HEK293 (cell line): Measurements from ENCODE around the gene RPL10.

Experiments
- CTCF ChIA-PET: fragments of 350-600 bp; formaldehyde crosslinking; extraction: SDS; loops from one replicate; lab custom pipeline; 2021; ENCODE audit warnings: antibody characterized with exemption; lab: Yijun Ruan, JAX
- POLR2A ChIA-PET: fragments of 300-600 bp; formaldehyde crosslinking; extraction: SDS; loops from one replicate; lab custom pipeline; 2020; ENCODE audit warnings: antibody characterized with exemption, inconsistent platforms; lab: Yijun Ruan, JAX
- H3K27ac ChIP-seq: fragments of 200-500 bp; sonication (Bioruptor generic); 2 replicates; pipeline ENCODE4 v1.5.1; 2014; ENCODE audit warnings: low read depth, low read length, control low read depth, inconsistent platforms; ENCODE audit errors: extremely low read depth
- H3K36me3 ChIP-seq, 2 experiments: fragments of 200-500 bp in 1 of 2; sonication (Bioruptor generic) in 1 of 2; 1 replicate in 1 of 2; 2 replicates in 1 of 2; pipeline ENCODE4 v1.5.1; 2014 to 2017; ENCODE audit warnings: inconsistent platforms in 2 of 2, low read length in 2 of 2; ENCODE audit not compliant: control insufficient read depth in 2 of 2, insufficient read depth in 1 of 2
- H3K4me1 ChIP-seq: fragments of 200-500 bp; sonication (Bioruptor generic); 2 replicates; pipeline ENCODE4 v1.5.1; 2014; ENCODE audit warnings: mild to moderate bottlenecking, low read length, inconsistent platforms; ENCODE audit not compliant: control insufficient read depth, insufficient read depth
- H3K4me3 ChIP-seq: 2 replicates; pipeline ENCODE4 v1.5.1; 2011; ENCODE audit warnings: low read depth, mild to moderate bottlenecking, control low read depth, low read length, moderate library complexity
- H3K9me3 ChIP-seq: fragments of 200-500 bp; sonication (Bioruptor generic); 2 replicates; pipeline ENCODE4 v1.5.1; 2014; ENCODE audit warnings: low read depth, low read length, inconsistent platforms; ENCODE audit not compliant: control insufficient read depth, insufficient read depth
- EGR2 ChIP-seq: fragments of 450-650 bp; formaldehyde crosslinking; IDR thresholded peaks from 2 replicates; pipeline ENCODE4 v1.5.1; 2016; ENCODE audit warnings: low read depth, missing biosample characterization, missing genetic modification characterization
- GLI2 ChIP-seq: fragments of 450-650 bp; formaldehyde crosslinking; IDR thresholded peaks from 2 replicates; pipeline ENCODE4; 2017; ENCODE audit warnings: missing biosample characterization, missing genetic modification characterization, low read depth, borderline replicate concordance
- GLIS2 ChIP-seq: fragments of 450-650 bp; formaldehyde crosslinking; IDR thresholded peaks from 2 replicates; pipeline ENCODE4 v1.5.1; 2016; ENCODE audit warnings: missing biosample characterization, missing genetic modification characterization
- HOXD13 ChIP-seq: sonication (generic); formaldehyde crosslinking; IDR thresholded peaks from 2 replicates; pipeline ENCODE4 v1.8.0; 2022; ENCODE audit warnings: missing genetic modification reagents, borderline replicate concordance
- KLF1 ChIP-seq: fragments of 450-650 bp; formaldehyde crosslinking; IDR thresholded peaks from 2 replicates; pipeline ENCODE4 v1.5.1; 2016; ENCODE audit warnings: missing biosample characterization, missing genetic modification characterization
- PRDM2 ChIP-seq: fragments of 450-650 bp; formaldehyde crosslinking; IDR thresholded peaks from 2 replicates; pipeline ENCODE4 v1.5.1; 2016; ENCODE audit warnings: missing biosample characterization, missing genetic modification characterization, borderline replicate concordance
- RBAK ChIP-seq: fragments of 450-650 bp; formaldehyde crosslinking; IDR thresholded peaks from 2 replicates; pipeline ENCODE4 v1.5.1; 2016; ENCODE audit warnings: missing biosample characterization, missing genetic modification characterization
- SCRT2 ChIP-seq: fragments of 450-650 bp; formaldehyde crosslinking; IDR thresholded peaks from 2 replicates; pipeline ENCODE4 v1.5.1; 2016; ENCODE audit warnings: missing biosample characterization, missing genetic modification characterization
- SP7 ChIP-seq: fragments of 450-650 bp; formaldehyde crosslinking; IDR thresholded peaks from 2 replicates; pipeline ENCODE4 v1.5.1; 2016; ENCODE audit warnings: missing biosample characterization, missing genetic modification characterization
- YY2 ChIP-seq: fragments of 450-650 bp; formaldehyde crosslinking; IDR thresholded peaks from 2 replicates; pipeline ENCODE4 v1.5.1; 2016; ENCODE audit warnings: missing biosample characterization, missing genetic modification characterization
- ZBTB49 ChIP-seq: fragments of 450-650 bp; formaldehyde crosslinking; IDR thresholded peaks from 2 replicates; pipeline ENCODE4 v1.5.1; 2016; ENCODE audit warnings: missing biosample characterization, missing genetic modification characterization, low read depth
- ZEB2 ChIP-seq: fragments of 450-650 bp; formaldehyde crosslinking; IDR thresholded peaks from 2 replicates; pipeline ENCODE4 v1.5.1; 2016; ENCODE audit warnings: missing biosample characterization, missing genetic modification characterization
- ZFP3 ChIP-seq: fragments of 450-650 bp; formaldehyde crosslinking; IDR thresholded peaks from 2 replicates; pipeline ENCODE4 v1.5.1; 2016; ENCODE audit warnings: low read depth, missing biosample characterization, missing genetic modification characterization
- ZNF155 ChIP-seq: fragments of 450-650 bp; formaldehyde crosslinking; IDR thresholded peaks from 2 replicates; pipeline ENCODE4 v1.5.1; 2016; ENCODE audit warnings: missing biosample characterization, missing genetic modification characterization
- ZNF184 ChIP-seq: fragments of 450-650 bp; IDR thresholded peaks from 2 replicates; pipeline ENCODE4 v1.5.1; 2018; ENCODE audit warnings: missing biosample characterization, mild to moderate bottlenecking, missing genetic modification characterization
- ZNF335 ChIP-seq: fragments of 450-650 bp; formaldehyde crosslinking; conservative IDR thresholded peaks from 2 replicates; pipeline ENCODE4 v1.5.1; 2016; ENCODE audit warnings: missing biosample characterization, missing genetic modification characterization
- ZNF391 ChIP-seq: fragments of 450-650 bp; formaldehyde crosslinking; IDR thresholded peaks from 2 replicates; pipeline ENCODE4 v1.5.1; 2016; ENCODE audit warnings: low read depth, missing biosample characterization, missing genetic modification characterization, borderline replicate concordance
- ZNF433 ChIP-seq: fragments of 450-650 bp; formaldehyde crosslinking; IDR thresholded peaks from 2 replicates; pipeline ENCODE4 v1.5.1; 2016; ENCODE audit warnings: missing biosample characterization, missing genetic modification characterization, low read depth
- ZNF549 ChIP-seq: fragments of 450-650 bp; IDR thresholded peaks from 2 replicates; pipeline ENCODE4 v1.5.1; 2018; ENCODE audit warnings: missing biosample characterization, missing genetic modification characterization, mild to moderate bottlenecking, inconsistent platforms, moderate library complexity
- ZNF585B ChIP-seq: fragments of 450-650 bp; formaldehyde crosslinking; IDR thresholded peaks from 2 replicates; pipeline ENCODE4 v1.5.1; 2016; ENCODE audit warnings: missing biosample characterization, missing genetic modification characterization
- ZNF600 ChIP-seq: fragments of 450-650 bp; formaldehyde crosslinking; IDR thresholded peaks from 2 replicates; pipeline ENCODE4 v1.5.1; 2016; ENCODE audit warnings: missing biosample characterization, missing genetic modification characterization
- ZNF664 ChIP-seq: fragments of 450-650 bp; formaldehyde crosslinking; IDR thresholded peaks from 2 replicates; pipeline ENCODE4 v1.5.1; 2016; ENCODE audit warnings: missing biosample characterization, missing genetic modification characterization
- ZNF692 ChIP-seq: fragments of 450-650 bp; formaldehyde crosslinking; IDR thresholded peaks from 2 replicates; pipeline ENCODE4 v1.5.1; 2016; ENCODE audit warnings: missing biosample characterization, missing genetic modification characterization
- ZSCAN5A ChIP-seq: fragments of 450-650 bp; formaldehyde crosslinking; IDR thresholded peaks from 2 replicates; pipeline ENCODE4 v1.5.1; 2016; ENCODE audit warnings: missing biosample characterization, missing genetic modification characterization

The RPL10 gene

GRCh38 chrX:154435171-154435733, 37.1 kb downstream of the RPL10 start:
- TF ChIP-seq GLI2 (tag by site-specific recombination) (no peak), ZNF600 (tag by site-specific recombination) (no peak), PRDM2 (no peak), ZEB2 (no peak), ZNF184 (tag by site-specific recombination) (no peak), ZNF391 (no peak), ZNF585B (tag by site-specific recombination) (no peak), ZFP3 (tag by site-specific recombination) (no peak), ZNF155 (tag by site-specific recombination) (no peak), ZBTB49 (tag by site-specific recombination) (no peak), YY2 (tag by site-specific recombination) (no peak), KLF1 (tag by site-specific recombination) (no peak)
- H3K9me3 ChIP-seq: no peaks in the 10 kb centered on the region
- POLR2A ChIA-PET: interaction anchor here (0.9 to 1.9 kb wide), 3 partner anchors 10 to 38 kb away, joined by 3 to 4 read pairs (median 3); partner anchors contain the start of gene RPL10
- no peaks in the 10 kb centered on the region for H3K4me1 ChIP-seq
- no peak overlapping the region for H3K27ac ChIP-seq
- peaks cover 7 to 78% of the 10 kb centered on the region in 2 experiments; a peak in 2 of 3 replicates for H3K36me3 ChIP-seq
- no peak overlapping the region for H3K4me3 ChIP-seq
- CTCF ChIA-PET: interaction anchor here (0.6 kb wide), 1 partner anchor 466 kb away, joined by 3 read pairs; no protein-coding TSS in a partner anchor

GRCh38 chrX:154436374-154436982, 38.3 kb downstream of the RPL10 start:
- Histone ChIP-seq H3K27ac (peak overlapping the region; percentile 95), H3K9me3 (no peaks in the 10 kb centered on the region), H3K4me1 (no peaks in the 10 kb centered on the region), H3K4me3 (peak overlapping the region; percentile 69), H3K36me3 (peaks cover 7 to 84% of the 10 kb centered on the region in 2 experiments; a peak in 2 of 3 replicates)
- ChIA-PET POLR2A (interaction anchor here (0.9 to 1.9 kb wide), 2 partner anchors 9 to 39 kb away, joined by 3 to 4 read pairs; partner anchors contain the start of gene RPL10), CTCF (no interaction called here)
- TF ChIP-seq HOXD13 (CRISPR knock-in tag) (no peak), SP7 (tag by site-specific recombination) (no peak), ZNF664 (tag by site-specific recombination) (no peak), GLIS2 (peak; percentile 62), ZNF335 (tag by site-specific recombination) (peak; percentile 18; the same call in 1 of the 2 replicates), RBAK (tag by site-specific recombination) (no peak), ZNF692 (tag by site-specific recombination) (no peak), SCRT2 (tag by site-specific recombination) (peak; percentile 75), ZSCAN5A (tag by site-specific recombination) (no peak), ZNF433 (tag by site-specific recombination) (no peak), EGR2 (tag by site-specific recombination) (no peak), ZNF549 (tag by site-specific recombination) (no peak)
